Activated CD4-positive, alpha-beta T cell treated with anti-CD3 and anti-CD28 coated beads for 36 hours (primary cell): ENCODE data around the gene ENTHD1. TPM values are rescaled to one million over a fixed set of nuclear protein-coding genes. Genes with fewer than 3 reads are reported as not detected.
"Not testable (repeated sequence)": the region's sequence is repeated elsewhere in the genome, so short reads cannot be mapped to it uniquely, and the experiment has no call there.

Experiments used
- ATAC-seq: fragments of 200-7000 bp; cut with Tn5 transposase; one replicate; pipeline ENCODE4 v1.10.0; 2021; ENCODE audit warnings: mild to moderate bottlenecking, moderate library complexity
- CTCF ChIA-PET: fragments of 350-600 bp; sonication (Branson Sonifier 250); formaldehyde crosslinking; loops from one replicate; lab custom pipeline; 2021; ENCODE audit warnings: antibody characterized with exemption; lab: Charles Lee
- POLR2A ChIA-PET: fragments of 350-600 bp; sonication (Branson Sonifier 250); formaldehyde crosslinking; loops from one replicate; lab custom pipeline; 2021; ENCODE audit warnings: antibody characterized with exemption, inconsistent platforms; lab: Charles Lee
- DNase-seq: peaks from one replicate; pipeline ENCODE4 v3.0.0-alpha.2; 2020
- H3K27ac Mint-ChIP-seq: one replicate; pipeline ENCODE4 v1.8.0; 2021; ENCODE audit warnings: mixed read lengths
- H3K27me3 Mint-ChIP-seq: one replicate; pipeline ENCODE4 v1.8.0; 2021; ENCODE audit warnings: mixed read lengths
- H3K36me3 Mint-ChIP-seq: one replicate; pipeline ENCODE4 v1.8.0; 2021; ENCODE audit warnings: low read depth, mixed read lengths
- H3K4me1 Mint-ChIP-seq: one replicate; pipeline ENCODE4 v1.8.0; 2021; ENCODE audit warnings: mixed read lengths
- H3K4me3 Mint-ChIP-seq: one replicate; pipeline ENCODE4 v1.8.0; 2021; ENCODE audit warnings: mild to moderate bottlenecking, moderate library complexity, mixed read lengths
- H3K9me3 Mint-ChIP-seq: one replicate; pipeline ENCODE4 v1.8.0; 2021; ENCODE audit warnings: low read depth, mixed read lengths
- intact Hi-C, 2 experiments: fragments of 100-400 bp; cut with DNase I in 1 of 2; cut with micrococcal nuclease in 1 of 2; formaldehyde crosslinking; loops; one replicate each; pipeline versions ENCODE4 v1.14.2 to v1.15.1; 2022 to 2024; cut with DNase I, micrococcal nuclease
- total RNA-seq, 2 experiments: library from RNA; stranded (reverse); gene quantifications; one replicate each; pipeline ENCODE4 v1.2.3, GENCODE V29; 2021

Gene ENTHD1
- total RNA-seq, 2 experiments from 2014 or later = 0.59 to 0.70 TPM

- Mint-ChIP-seq H3K4me3 (no peak overlapping the region), H3K9me3 (no peaks in the 10 kb centered on the region), H3K36me3 (no peaks in the 10 kb centered on the region), H3K4me1 (no peaks in the 10 kb centered on the region), H3K27me3 (no peaks in the 10 kb centered on the region), H3K27ac (no peak overlapping the region)
- intact Hi-C loops = no loop called here
- CTCF ChIA-PET = interaction anchor here (1.2 kb wide), 1 partner anchor 19 kb away, joined by 3 read pairs; no protein-coding TSS in a partner anchor
- ATAC-seq = no peak
- DNase-seq = no peak
- POLR2A ChIA-PET = no interaction called here
Observed at GRCh38 chr22:39852799-39853198, 40.8 kb downstream of the ENTHD1 start.

- Mint-ChIP-seq H3K4me1 (no peaks in the 10 kb centered on the region), H3K27ac (no peak overlapping the region), H3K36me3 (no peaks in the 10 kb centered on the region), H3K4me3 (no peak overlapping the region), H3K27me3 (no peaks in the 10 kb centered on the region), H3K9me3 (no peaks in the 10 kb centered on the region)
- intact Hi-C loops = no loop called here
- DNase-seq (no peak), ATAC-seq (no peak)
- ChIA-PET POLR2A (no interaction called here), CTCF (no interaction called here)
Observed at GRCh38 chr22:39851606-39852315, 41.8 kb downstream of the ENTHD1 start.

- Mint-ChIP-seq H3K27ac (no peak overlapping the region), H3K4me1 (peaks cover 2% of the 10 kb centered on the region), H3K4me3 (no peak overlapping the region), H3K36me3 (no peaks in the 10 kb centered on the region), H3K9me3 (peaks cover 2% of the 10 kb centered on the region), H3K27me3 (no peaks in the 10 kb centered on the region)
- no peak for ATAC-seq
- intact Hi-C loops = no loop called here
- no peak for DNase-seq
- ChIA-PET POLR2A (no interaction called here), CTCF (no interaction called here)
Observed at GRCh38 chr22:39847477-39847876, 46.1 kb downstream of the ENTHD1 start.

GRCh38 chr22:39846539-39846938, 47.0 kb downstream of the ENTHD1 start:
- H3K4me3 Mint-ChIP-seq, DNase-seq, ATAC-seq, CTCF ChIA-PET, H3K27me3 Mint-ChIP-seq, H3K4me1 Mint-ChIP-seq, intact Hi-C loops, H3K27ac Mint-ChIP-seq, H3K36me3 Mint-ChIP-seq, POLR2A ChIA-PET, H3K9me3 Mint-ChIP-seq: not testable (repeated sequence)

GRCh38 chr22:39845529-39845928, 48.0 kb downstream of the ENTHD1 start:
- Mint-ChIP-seq H3K36me3 (peaks cover 1% of the 10 kb centered on the region), H3K4me3 (no peak overlapping the region), H3K27ac (no peak overlapping the region), H3K4me1 (peaks cover 2% of the 10 kb centered on the region), H3K27me3 (peaks cover 2% of the 10 kb centered on the region), H3K9me3 (peaks cover 2% of the 10 kb centered on the region)
- no peak for DNase-seq
- ChIA-PET POLR2A (no interaction called here), CTCF (interaction anchor here (0.6 to 1.9 kb wide), 5 partner anchors 13 to 287 kb away, joined by 3 to 7 read pairs (median 3); no protein-coding TSS in a partner anchor)
- intact Hi-C loops = no loop called here
- no peak for ATAC-seq

GRCh38 chr22:39839917-39840510, 53.5 kb downstream of the ENTHD1 start:
- H3K4me3 Mint-ChIP-seq = no peak overlapping the region
- H3K36me3 Mint-ChIP-seq = peaks cover 1% of the 10 kb centered on the region
- intact Hi-C loops = loop anchor here (2.0 kb wide), 2 partner anchors 63 to 67 kb away; no protein-coding TSS in a partner anchor
- ChIA-PET CTCF (interaction anchor here (0.7 to 1.6 kb wide), 7 partner anchors 18 to 185 kb away, joined by 3 to 6 read pairs (median 3); no protein-coding TSS in a partner anchor), POLR2A (interaction anchor here (0.8 to 0.9 kb wide), 2 partner anchors 204 to 227 kb away, joined by 3 read pairs; no protein-coding TSS in a partner anchor)
- H3K9me3 Mint-ChIP-seq = peaks cover 2% of the 10 kb centered on the region
- peaks cover 2% of the 10 kb centered on the region for H3K27me3 Mint-ChIP-seq
- peak; percentile 64 for DNase-seq
- peak; percentile 100 for ATAC-seq
- peaks cover 16% of the 10 kb centered on the region for H3K4me1 Mint-ChIP-seq
- no peak overlapping the region for H3K27ac Mint-ChIP-seq

- peaks cover 2% of the 10 kb centered on the region for H3K27me3 Mint-ChIP-seq
- H3K9me3 Mint-ChIP-seq = peaks cover 2% of the 10 kb centered on the region
- ATAC-seq = no peak
- ChIA-PET CTCF (interaction anchor here (1.1 to 1.3 kb wide), 2 partner anchors 42 to 83 kb away, joined by 3 to 4 read pairs; no protein-coding TSS in a partner anchor), POLR2A (no interaction called here)
- H3K4me1 Mint-ChIP-seq = peaks cover 16% of the 10 kb centered on the region
- H3K4me3 Mint-ChIP-seq = no peak overlapping the region
- DNase-seq = no peak
- H3K27ac Mint-ChIP-seq = peak overlapping the region; percentile 35
- H3K36me3 Mint-ChIP-seq = peaks cover 1% of the 10 kb centered on the region
- intact Hi-C loops = no loop called here
Observed at GRCh38 chr22:39839204-39839603, 54.4 kb downstream of the ENTHD1 start.

GRCh38 chr22:39833610-39834009, 60.0 kb downstream of the ENTHD1 start:
- Mint-ChIP-seq H3K9me3 (no peaks in the 10 kb centered on the region), H3K4me3 (no peak overlapping the region), H3K4me1 (peaks cover 10% of the 10 kb centered on the region), H3K27ac (no peak overlapping the region), H3K36me3 (no peaks in the 10 kb centered on the region), H3K27me3 (peaks cover 2% of the 10 kb centered on the region)
- ChIA-PET CTCF (interaction anchor here (0.7 to 1.4 kb wide), 3 partner anchors 11 to 189 kb away, joined by 3 read pairs; no protein-coding TSS in a partner anchor), POLR2A (no interaction called here)
- ATAC-seq (no peak), DNase-seq (no peak)
- intact Hi-C loops = no loop called here

- peaks cover 10% of the 10 kb centered on the region for H3K4me1 Mint-ChIP-seq
- ATAC-seq (no peak), DNase-seq (no peak)
- H3K27me3 Mint-ChIP-seq = peaks cover 2% of the 10 kb centered on the region
- H3K27ac Mint-ChIP-seq = no peak overlapping the region
- no peaks in the 10 kb centered on the region for H3K9me3 Mint-ChIP-seq
- intact Hi-C loops = no loop called here
- H3K36me3 Mint-ChIP-seq = no peaks in the 10 kb centered on the region
- POLR2A ChIA-PET = no interaction called here
- CTCF ChIA-PET = interaction anchor here (0.7 to 1.4 kb wide), 3 partner anchors 11 to 189 kb away, joined by 3 read pairs; no protein-coding TSS in a partner anchor
- H3K4me3 Mint-ChIP-seq = peak overlapping the region; percentile 46
Observed at GRCh38 chr22:39833093-39833492, 60.5 kb downstream of the ENTHD1 start.

GRCh38 chr22:39832627-39833074, 60.9 kb downstream of the ENTHD1 start:
- peaks cover 2% of the 10 kb centered on the region for H3K27me3 Mint-ChIP-seq
- CTCF ChIA-PET = interaction anchor here (1.3 to 1.4 kb wide), 2 partner anchors 12 to 16 kb away, joined by 3 read pairs; no protein-coding TSS in a partner anchor
- intact Hi-C loops = no loop called here
- peak overlapping the region; percentile 46 for H3K4me3 Mint-ChIP-seq
- H3K4me1 Mint-ChIP-seq = peaks cover 10% of the 10 kb centered on the region
- POLR2A ChIA-PET = no interaction called here
- H3K36me3 Mint-ChIP-seq = no peaks in the 10 kb centered on the region
- no peaks in the 10 kb centered on the region for H3K9me3 Mint-ChIP-seq
- DNase-seq (no peak), ATAC-seq (peak; percentile 16)
- no peak overlapping the region for H3K27ac Mint-ChIP-seq

GRCh38 chr22:39825661-39826102, 67.9 kb downstream of the ENTHD1 start:
- CTCF ChIA-PET = no interaction called here
- ATAC-seq (peak; percentile 42), DNase-seq (no peak)
- no peak overlapping the region for H3K27ac Mint-ChIP-seq
- no peaks in the 10 kb centered on the region for H3K9me3 Mint-ChIP-seq
- no peak overlapping the region for H3K4me3 Mint-ChIP-seq
- no peaks in the 10 kb centered on the region for H3K27me3 Mint-ChIP-seq
- POLR2A ChIA-PET = no interaction called here
- no peaks in the 10 kb centered on the region for H3K36me3 Mint-ChIP-seq
- peaks cover 2% of the 10 kb centered on the region for H3K4me1 Mint-ChIP-seq
- intact Hi-C loops = no loop called here
